K562 (cell line): Measurements from ENCODE around the gene MADD. TPM values are rescaled to one million over a fixed set of nuclear protein-coding genes. Genes with fewer than 3 reads are reported as not detected.

Experiments
- BCL6 ChIP-seq: fragments of 250-450 bp; sonication (Bioruptor Pico); IDR thresholded peaks from 2 replicates; pipeline ENCODE4 v1.4.0; 2020
- CHD7 ChIP-seq: fragments of 200-600 bp; sonication (generic); IDR thresholded peaks from one replicate; pipeline ENCODE4 v1.6.1; 2012; ENCODE audit warnings: mild to moderate bottlenecking, low read depth, low read length, inconsistent platforms
- RCOR1 ChIP-seq, 2 experiments: IDR thresholded peaks; 2 replicates each; pipeline ENCODE4 v1.6.1; 2012; ENCODE audit warnings: low read depth in 2 of 2, low read length in 2 of 2, borderline replicate concordance in 1 of 2, improper control_type of control experiment in 1 of 2
- RNF219 ChIP-seq: fragments of 250-450 bp; sonication (Bioruptor Pico); IDR thresholded peaks from 2 replicates; pipeline ENCODE4 v1.5.0; 2022; ENCODE audit warnings: mild to moderate bottlenecking
- SIRT6 ChIP-seq: IDR thresholded peaks from one replicate; pipeline ENCODE4 v1.6.1; 2012; ENCODE audit warnings: low read depth, mild to moderate bottlenecking, control low read depth, inconsistent platforms, low read length, moderate library complexity
- TEAD1 ChIP-seq, 2 experiments: fragments of 450-650 bp in 1 of 2; sonication (generic) in 1 of 2; formaldehyde crosslinking; IDR thresholded peaks; 2 replicates each; pipeline versions ENCODE4 v1.4.0 to v1.8.0; 2020 to 2022; ENCODE audit warnings: mild to moderate bottlenecking in 2 of 2, missing genetic modification reagents in 1 of 2
- ZNF609 ChIP-seq: sonication (generic); formaldehyde crosslinking; IDR thresholded peaks from 2 replicates; pipeline ENCODE4 v1.8.1; 2023; ENCODE audit warnings: missing genetic modification reagents, mild to moderate bottlenecking, borderline replicate concordance
- polyA plus RNA-seq, 8 experiments: library from polyadenylated mRNA; depleted of rRNA in 4 of 8; stranded (reverse) in 5 of 8; unstranded in 3 of 8; fragments of >200 nt; fragmentation: Nextera tagmentation in 2 of 8; fragmentation: Illumina TruSeq in 1 of 8; extraction: Ambion mirVana in 2 of 8; extraction: Trizol in 1 of 8; gene quantifications; 2 replicates each; pipeline versions ENCODE4 v1.2.1 to v1.2.3, GENCODE V29; 2011 to 2014; ENCODE audit warnings: inconsistent platforms in 1 of 8, missing spikeins in 1 of 8
- total RNA-seq, 7 experiments: library from RNA; depleted of rRNA in 6 of 7; stranded (reverse); fragments of >200 nt in 6 of 7; fragmentation: Illumina TruSeq in 2 of 7; extraction: Trizol in 2 of 7; gene quantifications; 2 replicates each; pipeline versions ENCODE4 v1.2.1 to v1.2.3, GENCODE V29; 2011 to 2021; ENCODE audit warnings: low replicate concordance in 1 of 7

Gene MADD
- total and polyA plus RNA-seq, 9 of the 15 experiments (the other 6 are each of a cell fraction or from before 2014, with no cell fraction given): 0.68 to 57.6 (median 33.6) TPM

GRCh38 chr11:47376525-47377371 lies 106.8 kb downstream of the MADD start (continued):
- TF ChIP-seq SIRT6 (no peak), BCL6 (CRISPR knock-in tag) (no peak), CHD7 (no peak), RCOR1 (IDR thresholded peaks at IDR 0.05; ENCODE audit: borderline replicate concordance in 1 of 2, low read depth in 2 of 2, low read length in 2 of 2) (peak in 1 of 2 experiments; percentile 21; a peak in 1 of 4 replicates), TEAD1 (CRISPR knock-in tag; IDR thresholded peaks at IDR 0.05) (no peak), RNF219 (CRISPR knock-in tag) (no peak), ZNF609 (CRISPR knock-in tag) (no peak)
